ENCODE measurements around the gene IDH1.

- TF ChIP-seq CTCF (conservative IDR thresholded peaks at IDR 0.05) (no peak), ZFX (IDR thresholded peaks at IDR 0.05) (no peak)
These were observed 64.9 kb downstream of the IDH1 start, which contains the start of gene C2orf80 for GRCh38 chr2:208189810-208190503.
